DMS114 treated with DMSO at 0.1 percent for 48 hours (cell line): Measurements from ENCODE around the gene TNFAIP2.
"Not testable (repeated sequence)": the region's sequence is repeated elsewhere in the genome, so short reads cannot be mapped to it uniquely, and the experiment has no call there.

ENCODE experiments used
- DNase-seq: peaks from one replicate; lab custom pipeline; 2025; ENCODE audit not compliant: unreplicated experiment; lab: John Stamatoyannopoulos, UW

Gene TNFAIP2

DNA sequence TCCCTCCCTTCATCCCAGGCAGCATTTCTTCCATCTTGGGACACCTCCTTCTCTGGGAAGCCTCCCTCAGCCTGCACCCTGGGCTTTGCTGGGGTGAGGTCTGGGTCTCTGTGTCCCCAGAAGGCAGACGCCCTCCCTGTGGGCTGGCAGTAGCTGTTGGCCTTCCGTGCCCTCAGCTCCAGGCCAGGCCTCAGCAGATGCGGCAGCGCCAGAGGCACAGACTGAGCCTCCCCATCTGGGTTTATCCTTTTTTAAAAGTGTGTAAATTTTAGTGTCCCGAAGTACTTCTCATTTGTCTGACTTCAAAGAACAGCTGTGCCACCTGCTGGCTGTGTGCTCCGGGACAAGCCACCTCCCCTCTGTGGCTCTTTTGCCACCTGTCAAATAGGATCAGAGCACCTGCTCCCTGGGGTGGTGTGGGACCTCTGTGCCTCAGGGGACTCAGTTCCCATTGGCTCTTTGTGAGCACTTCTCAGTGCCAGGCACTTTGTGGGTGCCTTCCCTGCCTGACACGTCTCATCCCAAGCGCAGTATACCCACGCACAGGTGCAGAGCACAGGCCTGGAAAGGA lies 17.6 kb upstream of the TNFAIP2 start:
- no peak for DNase-seq

- DNase-seq: no peak
These were observed 15.8 kb upstream of the TNFAIP2 start for GRCh38 chr14:103107455-103107854.

DNA sequence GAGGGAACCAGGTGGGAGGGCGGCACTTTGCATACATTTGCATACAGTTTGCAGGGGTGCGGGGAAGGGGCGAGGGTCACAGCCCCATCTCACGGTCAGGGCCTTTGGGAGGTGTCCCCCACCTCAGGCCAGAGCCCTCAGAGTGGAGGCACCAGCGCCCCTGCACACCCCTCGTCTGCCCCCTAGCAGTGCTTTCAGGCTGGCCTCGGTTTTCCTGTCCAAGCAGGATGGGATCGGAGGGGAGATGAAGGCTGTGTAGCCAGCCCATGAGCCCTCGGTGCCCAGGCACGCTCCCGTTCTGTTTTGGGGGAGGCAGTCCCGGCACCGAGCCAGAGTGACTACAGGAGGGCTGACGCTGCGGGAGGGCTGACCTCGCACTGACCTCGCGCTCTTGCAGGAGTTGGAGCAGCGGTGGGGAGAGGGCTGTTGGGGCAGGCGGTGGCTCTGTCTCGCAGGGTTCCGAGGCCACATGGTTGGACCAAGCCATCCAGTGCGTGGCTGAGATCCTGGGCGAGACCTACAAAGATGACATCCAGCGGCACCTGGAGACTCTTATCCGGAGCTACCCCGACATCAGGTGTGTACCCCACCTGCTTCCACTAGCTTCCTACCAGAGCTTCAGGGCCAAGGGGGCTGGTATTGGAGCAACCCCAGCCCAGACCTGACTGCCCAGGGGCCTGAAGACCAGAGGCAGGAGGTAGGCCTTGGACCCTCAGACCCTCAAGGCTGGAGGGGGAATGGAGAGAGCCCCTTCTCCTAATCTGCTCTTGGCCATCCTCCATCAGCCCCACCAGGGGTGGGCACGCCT lies 15.1 kb upstream of the TNFAIP2 start:
- no peak for DNase-seq

- DNase-seq: no peak
These were observed 14.5 kb upstream of the TNFAIP2 start for GRCh38 chr14:103108749-103109207.

DNA sequence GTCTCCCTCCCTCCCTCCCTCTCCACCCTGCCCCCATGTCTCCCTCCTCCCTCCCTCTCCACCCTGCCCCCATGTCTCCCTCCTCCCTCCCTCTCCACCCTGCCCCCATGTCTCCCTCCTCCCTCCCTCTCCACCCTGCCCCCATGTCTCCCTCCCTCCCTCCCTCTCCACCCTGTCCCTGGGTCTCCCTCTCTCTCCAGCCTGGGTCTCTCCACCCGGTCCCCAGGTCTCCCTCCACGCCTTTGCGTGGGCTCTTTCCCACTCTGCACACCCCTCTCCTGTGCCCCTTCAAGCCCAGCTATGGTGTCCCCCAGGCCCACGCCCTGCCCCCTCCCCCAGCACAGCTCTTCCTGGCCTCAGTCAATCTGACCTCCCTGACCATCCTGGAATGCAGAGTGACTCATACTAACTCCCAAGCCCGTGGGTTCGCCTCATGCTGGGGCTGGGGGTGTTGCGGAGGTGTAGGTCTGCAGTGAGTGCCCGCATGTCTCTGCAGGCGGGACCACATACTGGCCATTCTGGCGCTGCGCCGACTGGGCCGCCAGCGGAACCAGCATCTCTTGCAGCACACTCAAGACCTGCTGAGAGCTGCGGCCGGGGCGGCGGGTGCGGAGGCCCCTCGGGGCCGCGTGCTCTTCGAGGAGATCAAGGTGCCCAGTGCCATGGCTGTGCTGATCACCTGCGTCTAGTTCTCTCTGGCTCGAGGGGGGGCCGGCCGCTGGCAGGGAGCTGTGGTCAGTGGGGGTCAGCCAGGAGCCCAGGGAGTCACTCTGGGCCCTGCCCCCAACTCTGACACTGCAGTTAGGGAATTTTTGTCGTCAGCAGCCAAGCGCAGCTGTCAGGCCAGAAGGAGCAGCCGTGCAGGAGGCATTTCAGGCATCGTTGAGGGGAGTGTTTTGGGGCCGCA lies 13.5 kb upstream of the TNFAIP2 start:
- DNase-seq: no peak

DNA sequence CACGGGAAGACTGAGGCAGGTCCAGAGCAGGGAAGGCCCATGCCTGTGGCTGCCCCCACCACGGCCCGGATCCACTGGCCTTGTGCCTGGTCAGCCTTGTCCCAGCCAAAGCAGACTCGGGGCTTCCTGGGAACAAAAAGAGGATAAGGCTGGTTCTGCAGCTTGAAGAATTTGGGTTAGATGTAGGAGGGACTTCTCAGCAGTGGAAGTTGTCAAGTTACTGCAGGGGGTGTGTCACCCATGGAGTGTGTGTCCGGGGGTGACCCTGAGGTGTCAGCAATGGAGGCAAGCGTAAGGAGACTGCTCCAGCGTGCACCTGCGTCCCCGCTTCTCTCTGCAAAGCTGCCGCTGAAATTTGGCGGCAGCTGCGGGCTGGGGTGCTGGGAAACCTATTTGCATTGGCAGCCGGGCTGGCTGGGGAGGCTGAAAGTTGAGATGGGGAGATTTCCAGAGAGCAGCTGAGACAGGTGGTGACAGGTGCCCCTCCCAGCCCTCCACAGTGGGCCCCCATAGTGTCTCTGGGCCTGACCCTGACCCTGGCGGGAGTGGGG lies 12.5 kb upstream of the TNFAIP2 start:
- no peak for DNase-seq

DNA sequence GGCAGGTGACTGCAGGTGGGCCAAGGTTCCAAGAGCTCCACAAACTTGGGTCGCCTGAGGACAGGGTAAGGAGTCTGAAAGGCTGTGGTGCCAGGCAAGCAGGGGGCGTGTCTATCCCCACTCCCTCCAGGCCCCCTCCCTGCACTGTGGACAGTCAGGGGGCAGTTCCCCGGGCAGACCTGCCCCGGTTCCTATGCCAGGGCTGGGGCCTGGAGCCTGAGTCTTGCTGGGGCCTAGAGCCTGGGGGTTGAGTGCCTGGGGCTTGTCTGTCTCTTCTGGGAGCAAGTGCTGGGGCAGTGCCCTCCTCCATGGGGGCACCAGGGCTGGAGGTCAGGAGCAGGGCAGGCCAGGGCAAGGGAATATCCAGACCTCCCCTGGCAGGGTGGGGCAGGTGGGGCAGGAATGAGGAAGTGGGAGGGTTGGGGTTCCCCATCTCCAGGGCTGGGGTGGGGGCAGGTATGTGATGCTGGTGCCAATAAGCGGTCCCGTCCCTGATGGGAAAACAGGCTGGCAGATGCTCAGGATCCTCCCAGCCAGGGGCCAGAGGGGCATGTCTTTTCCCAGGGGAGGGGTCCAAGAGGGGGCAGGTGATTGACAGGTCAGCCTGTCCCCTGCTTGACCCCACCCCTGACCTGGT lies 11.9 kb upstream of the TNFAIP2 start:
- no peak for DNase-seq

DNA sequence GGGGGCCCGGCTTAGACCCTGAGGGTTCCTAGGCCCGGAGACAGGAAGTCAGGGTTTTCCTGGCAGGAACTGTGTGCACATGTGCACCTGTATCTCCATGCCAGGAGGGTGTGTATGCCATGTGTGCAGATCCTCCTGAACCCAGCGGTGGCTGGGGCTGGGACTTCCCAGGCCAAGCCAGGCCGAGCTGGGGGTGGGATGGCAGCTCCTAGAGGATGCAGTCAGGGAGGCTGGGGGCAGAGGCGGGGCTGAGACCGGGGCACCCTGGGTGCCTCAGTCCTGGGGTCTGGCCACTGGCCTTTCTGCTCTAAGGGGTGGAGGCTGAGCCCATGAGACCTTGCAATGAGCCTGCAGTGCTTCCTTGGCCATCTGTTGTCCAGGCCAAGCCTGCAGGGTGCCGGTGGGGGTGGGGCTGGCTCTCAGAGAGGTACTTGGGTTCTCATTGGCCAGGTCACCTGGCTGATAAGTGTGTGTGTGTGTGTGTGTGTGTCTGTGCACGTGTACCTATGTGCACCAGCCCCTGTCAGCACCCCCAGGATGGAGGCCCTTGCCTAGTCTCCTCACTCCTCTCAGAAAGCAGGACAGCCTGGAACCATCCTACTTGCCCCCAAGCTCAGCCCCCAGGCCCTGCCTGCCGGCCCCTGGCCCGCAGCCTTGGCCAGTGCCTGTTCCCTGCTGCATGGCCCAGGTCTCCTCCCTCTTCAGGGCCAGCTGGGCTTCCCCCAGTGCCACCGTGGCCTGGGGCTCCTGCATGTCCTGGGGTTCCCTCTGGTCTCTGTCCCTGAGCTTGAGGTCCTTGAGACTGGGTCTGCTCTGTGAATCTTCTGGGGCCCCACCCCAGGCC lies 10.6 kb upstream of the TNFAIP2 start:
- no peak for DNase-seq

GRCh38 chr14:103113303-103113702 lies 10.0 kb upstream of the TNFAIP2 start:
- DNase-seq: no peak

DNA sequence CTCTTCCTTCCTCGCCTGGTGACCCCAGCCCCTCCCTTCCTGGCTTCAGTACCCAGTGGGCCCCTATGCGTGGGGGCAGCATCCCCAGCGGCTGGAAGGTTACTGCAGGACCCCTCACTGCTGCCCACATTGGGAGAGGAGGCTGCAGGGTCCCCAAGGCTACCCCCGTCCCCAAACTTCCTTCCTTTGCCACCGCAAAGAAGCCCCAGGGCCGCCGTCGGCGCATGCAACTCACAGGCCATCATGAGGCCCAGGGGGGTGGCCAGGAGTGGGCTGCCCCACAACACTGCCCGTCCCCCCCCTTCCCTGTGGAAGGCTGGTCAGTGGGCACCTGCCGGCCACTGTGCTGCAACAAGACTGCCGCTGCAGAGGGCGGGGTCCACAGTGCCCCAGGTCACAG lies 9.5 kb upstream of the TNFAIP2 start:
- DNase-seq: no peak

GRCh38 chr14:103115086-103115679 lies 8.1 kb upstream of the TNFAIP2 start:
- DNase-seq: not testable (repeated sequence)

DNA sequence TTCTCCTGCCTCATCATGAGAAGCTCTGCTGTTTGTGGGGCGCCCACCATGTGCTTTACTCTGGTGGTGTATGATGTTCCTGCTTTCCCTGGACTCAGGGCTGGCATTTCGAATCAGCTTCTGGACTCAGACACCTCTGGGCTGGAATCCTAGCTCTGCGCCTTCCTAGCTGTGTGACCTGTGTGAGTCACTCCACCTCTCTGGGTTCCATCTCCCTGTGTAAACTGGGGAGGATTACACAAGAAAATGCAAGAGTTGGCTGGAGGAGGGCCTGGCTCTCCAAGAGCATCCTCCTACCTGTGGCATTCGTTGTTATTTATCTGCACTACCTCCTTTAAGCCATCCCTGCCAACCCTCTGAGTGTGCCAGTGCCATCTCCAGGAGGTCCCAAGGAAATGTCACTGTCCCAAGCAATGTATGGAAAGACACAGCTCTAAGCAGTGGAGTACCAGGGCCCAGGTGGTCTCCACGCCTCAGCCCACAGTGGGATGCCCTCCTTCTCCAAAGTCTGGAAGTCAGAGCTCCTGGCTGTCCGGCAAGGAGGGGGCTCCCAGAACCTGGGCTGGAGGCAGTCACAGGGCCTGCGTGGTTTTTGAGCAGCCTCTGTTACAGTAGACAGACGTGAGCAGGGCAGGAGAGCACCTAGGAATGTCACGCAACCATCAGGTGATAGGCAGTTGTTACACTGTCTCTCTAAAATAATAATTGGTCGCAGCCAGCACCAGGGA lies 7.3 kb upstream of the TNFAIP2 start:
- no peak for DNase-seq

GRCh38 chr14:103116636-103117035 lies 6.6 kb upstream of the TNFAIP2 start:
- DNase-seq: no peak

- not testable (repeated sequence) for DNase-seq
These were observed 5.8 kb upstream of the TNFAIP2 start for GRCh38 chr14:103117499-103117898.

DNA sequence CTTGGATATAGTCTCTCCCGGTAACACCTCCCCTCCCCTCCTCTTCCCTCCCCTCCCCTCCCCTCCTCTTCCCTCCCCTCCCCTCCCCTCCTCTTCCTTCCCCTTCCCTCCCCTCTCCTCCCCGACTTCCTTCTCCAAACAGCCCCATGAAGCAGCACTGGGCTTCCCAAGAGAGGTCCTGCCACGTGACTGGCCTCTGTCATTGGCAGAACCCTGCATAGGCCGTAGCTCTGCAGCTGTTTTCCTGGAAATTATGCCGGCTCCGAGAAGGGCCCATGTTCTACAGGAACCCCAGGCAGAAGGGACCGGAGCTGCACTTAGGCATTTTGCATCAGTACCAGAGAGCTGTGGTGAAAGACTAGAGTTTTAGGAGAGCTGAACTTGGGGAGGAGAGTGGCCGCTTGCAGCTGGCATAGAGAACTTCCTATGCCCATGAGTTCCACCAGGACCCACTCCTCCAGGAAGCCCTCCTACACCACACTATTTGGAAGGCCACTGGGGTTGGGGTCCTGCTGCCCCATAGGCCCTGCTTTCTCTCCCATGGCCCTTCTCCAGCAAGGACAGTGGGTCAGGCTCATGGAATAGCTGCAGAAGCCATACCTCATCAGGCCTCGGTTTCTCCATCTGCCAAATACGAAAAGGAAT lies 5.1 kb upstream of the TNFAIP2 start:
- no peak for DNase-seq

GRCh38 chr14:103118663-103119404 lies 4.4 kb upstream of the TNFAIP2 start:
- DNase-seq: no peak

GRCh38 chr14:103119527-103119926 lies 3.7 kb upstream of the TNFAIP2 start:
- not testable (repeated sequence) for DNase-seq
